GM10248 (cell line): Measurements from ENCODE around the gene SLC18B1.

Source experiments
- CTCF ChIA-PET: fragments of 300-600 bp; sonication (Branson Sonifier 250); formaldehyde crosslinking; extraction: SDS; loops from one replicate; lab custom pipeline; 2021; ENCODE audit warnings: antibody characterized with exemption; lab: Yijun Ruan, JAX
- POLR2A ChIA-PET: fragments of 350-650 bp; sonication (Branson Sonifier 250); formaldehyde crosslinking; extraction: SDS; loops from one replicate; lab custom pipeline; 2020; ENCODE audit warnings: antibody characterized with exemption; lab: Yijun Ruan, JAX
- DNase-seq: peaks from one replicate; pipeline ENCODE4 v3.0.0; 2012; ENCODE audit errors: extremely low spot score
- CTCF ChIP-seq: IDR thresholded peaks from 2 replicates; pipeline ENCODE4 v1.5.1; 2012; ENCODE audit warnings: mild to moderate bottlenecking, low read depth; ENCODE audit errors: extremely low read depth, missing control alignments, control extremely low read depth

SLC18B1 gene

GRCh38 chr6:132719736-132720448, 78.5 kb downstream of the SLC18B1 start:
- DNase-seq: no peak
- ChIA-PET POLR2A (no interaction called here), CTCF (interaction anchor here (1.2 kb wide), 1 partner anchor 41 kb away, joined by 3 read pairs; no protein-coding TSS in a partner anchor)
- no peak for TF ChIP-seq CTCF
